DND-41 (cell line): ENCODE results near the gene OOSP2.

Experiments
- EZH2 ChIP-seq: IDR thresholded peaks from 3 replicates; pipeline ENCODE4 v1.6.1; 2012; ENCODE audit warnings: borderline replicate concordance, low read depth, mild to moderate bottlenecking, moderate library complexity, low read length, inconsistent platforms; ENCODE audit not compliant: severe bottlenecking
- TF ChIP-seq, protein P1 (sequence below): IDR thresholded peaks from 2 replicates; pipeline ENCODE4 v1.5.1; 2012; ENCODE audit warnings: borderline replicate concordance, low read length, moderate library complexity, mild to moderate bottlenecking; ENCODE audit not compliant: poor library complexity, severe bottlenecking; ENCODE audit errors: extremely low read depth

GRCh38 chr11:59990421-59990820 is 49.8 kb upstream of the OOSP2 start:
- TF ChIP-seq, protein P1, sequence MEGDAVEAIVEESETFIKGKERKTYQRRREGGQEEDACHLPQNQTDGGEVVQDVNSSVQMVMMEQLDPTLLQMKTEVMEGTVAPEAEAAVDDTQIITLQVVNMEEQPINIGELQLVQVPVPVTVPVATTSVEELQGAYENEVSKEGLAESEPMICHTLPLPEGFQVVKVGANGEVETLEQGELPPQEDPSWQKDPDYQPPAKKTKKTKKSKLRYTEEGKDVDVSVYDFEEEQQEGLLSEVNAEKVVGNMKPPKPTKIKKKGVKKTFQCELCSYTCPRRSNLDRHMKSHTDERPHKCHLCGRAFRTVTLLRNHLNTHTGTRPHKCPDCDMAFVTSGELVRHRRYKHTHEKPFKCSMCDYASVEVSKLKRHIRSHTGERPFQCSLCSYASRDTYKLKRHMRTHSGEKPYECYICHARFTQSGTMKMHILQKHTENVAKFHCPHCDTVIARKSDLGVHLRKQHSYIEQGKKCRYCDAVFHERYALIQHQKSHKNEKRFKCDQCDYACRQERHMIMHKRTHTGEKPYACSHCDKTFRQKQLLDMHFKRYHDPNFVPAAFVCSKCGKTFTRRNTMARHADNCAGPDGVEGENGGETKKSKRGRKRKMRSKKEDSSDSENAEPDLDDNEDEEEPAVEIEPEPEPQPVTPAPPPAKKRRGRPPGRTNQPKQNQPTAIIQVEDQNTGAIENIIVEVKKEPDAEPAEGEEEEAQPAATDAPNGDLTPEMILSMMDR, result no peak
- no peak for TF ChIP-seq EZH2
